GM19035 (cell line): Measurements from ENCODE around the gene PTPRT.
A peak's percentile ranks its signal among the peaks of the same experiment; 100 is the strongest.

Experiments
- ATAC-seq: cut with Tn5 transposase; IDR thresholded peaks from one replicate; pipeline ENCODE4 v1.9.1; 2021; ENCODE audit not compliant: unreplicated experiment

The PTPRT gene

DNA sequence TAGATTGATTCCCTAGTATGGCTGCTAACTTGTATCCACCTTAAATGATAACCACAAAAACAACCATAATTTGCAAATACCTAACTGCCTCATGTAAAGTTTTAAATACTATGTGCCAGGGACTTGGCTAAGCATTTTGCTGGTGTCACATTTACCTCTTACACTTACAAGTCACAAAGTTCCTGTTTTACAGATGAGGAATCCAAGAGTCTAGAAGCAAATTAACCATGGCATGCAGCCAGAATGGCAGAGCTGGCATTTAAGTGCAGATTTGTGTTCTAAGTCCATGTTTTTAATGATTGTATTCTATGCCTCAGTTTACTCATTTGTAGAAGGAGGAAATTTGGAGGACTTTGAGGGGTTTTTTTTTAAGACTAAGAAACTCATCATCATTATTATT is 696.7 kb downstream of the PTPRT start:
- no peak for ATAC-seq

DNA sequence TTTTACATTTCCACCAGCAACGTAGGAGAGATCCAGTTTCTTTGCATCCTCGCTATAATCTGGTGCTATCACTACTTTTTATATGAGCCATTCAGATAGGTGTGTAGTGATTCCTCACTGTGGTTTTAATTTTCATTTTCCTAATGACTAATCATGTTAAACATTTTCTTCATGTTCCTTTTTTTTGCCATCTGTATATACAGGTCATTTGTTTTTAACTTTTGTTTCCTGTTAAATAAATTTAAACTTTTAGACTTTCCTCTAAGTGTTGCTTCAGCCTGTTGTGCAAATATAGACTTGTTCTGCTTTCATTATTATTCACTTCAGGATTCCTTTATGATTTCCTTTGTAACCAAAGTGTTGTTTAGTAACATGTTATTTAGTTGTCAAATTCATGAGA is 697.4 kb downstream of the PTPRT start:
- no peak for ATAC-seq

DNA sequence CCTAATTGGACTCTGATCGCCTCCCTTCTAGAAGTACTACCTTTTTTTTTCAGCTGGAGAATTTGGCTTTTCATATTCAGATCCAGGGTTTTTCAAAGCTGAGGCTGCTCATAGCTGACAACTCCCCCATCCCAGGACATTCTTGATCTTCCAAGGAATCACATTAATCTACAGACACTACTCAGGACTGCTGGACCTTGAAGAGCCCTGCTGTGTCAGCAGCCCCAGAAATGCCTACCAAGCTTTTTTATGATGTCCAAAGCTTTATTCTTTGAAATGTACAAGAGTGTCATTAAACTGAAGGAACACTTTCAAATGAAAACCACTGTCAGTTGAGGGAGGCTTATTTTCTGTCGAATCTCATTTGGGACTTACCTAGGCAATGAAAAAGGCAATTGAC is 704.1 kb downstream of the PTPRT start:
- no peak for ATAC-seq

DNA sequence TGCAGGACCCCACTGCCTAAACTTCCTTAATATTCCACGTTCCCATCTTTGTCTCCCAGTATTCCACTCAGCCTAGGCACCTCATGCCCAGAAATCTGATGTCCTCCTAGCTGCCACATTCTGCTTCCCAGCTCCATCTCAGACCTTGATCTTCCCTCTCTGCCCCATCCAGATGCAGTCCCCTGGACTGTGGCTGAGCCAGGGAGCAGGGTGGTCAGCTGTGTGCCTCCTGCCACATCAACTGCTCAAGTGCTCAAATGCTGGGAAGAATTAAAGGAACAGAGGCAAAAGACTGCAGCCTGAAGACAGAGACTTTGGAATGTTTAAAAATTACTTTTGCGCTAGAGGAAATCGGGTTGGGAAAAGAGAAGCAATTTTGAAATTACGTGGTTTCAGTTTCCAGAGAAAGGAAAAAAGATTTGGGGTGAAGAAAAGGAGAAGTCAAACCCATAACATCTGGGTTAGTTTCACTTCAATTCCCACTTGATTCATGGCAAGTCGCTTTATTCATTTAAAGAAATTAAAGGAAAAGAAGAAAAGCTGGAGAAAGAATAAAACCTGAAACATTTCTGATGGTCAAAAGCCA is 704.8 kb downstream of the PTPRT start:
- no peak for ATAC-seq

DNA sequence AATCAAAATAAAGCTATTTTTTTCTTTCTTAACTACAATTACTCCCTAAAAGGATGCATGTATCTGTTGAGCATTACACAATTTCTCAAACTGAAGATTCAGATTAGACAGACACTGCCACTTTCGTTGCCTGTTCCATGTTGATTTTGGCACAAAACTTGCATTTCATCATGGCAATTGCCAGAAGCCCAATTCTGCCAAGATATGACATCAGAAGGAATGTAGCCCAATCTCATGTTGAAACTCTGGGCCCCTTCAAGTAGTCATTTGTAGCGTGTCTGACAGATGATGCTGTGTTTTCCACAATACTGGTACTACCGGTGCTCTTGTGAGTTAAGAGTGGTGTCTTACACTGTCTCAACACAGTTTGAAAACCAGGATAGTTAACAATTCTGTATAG is 705.4 kb downstream of the PTPRT start:
- ATAC-seq: no peak

DNA sequence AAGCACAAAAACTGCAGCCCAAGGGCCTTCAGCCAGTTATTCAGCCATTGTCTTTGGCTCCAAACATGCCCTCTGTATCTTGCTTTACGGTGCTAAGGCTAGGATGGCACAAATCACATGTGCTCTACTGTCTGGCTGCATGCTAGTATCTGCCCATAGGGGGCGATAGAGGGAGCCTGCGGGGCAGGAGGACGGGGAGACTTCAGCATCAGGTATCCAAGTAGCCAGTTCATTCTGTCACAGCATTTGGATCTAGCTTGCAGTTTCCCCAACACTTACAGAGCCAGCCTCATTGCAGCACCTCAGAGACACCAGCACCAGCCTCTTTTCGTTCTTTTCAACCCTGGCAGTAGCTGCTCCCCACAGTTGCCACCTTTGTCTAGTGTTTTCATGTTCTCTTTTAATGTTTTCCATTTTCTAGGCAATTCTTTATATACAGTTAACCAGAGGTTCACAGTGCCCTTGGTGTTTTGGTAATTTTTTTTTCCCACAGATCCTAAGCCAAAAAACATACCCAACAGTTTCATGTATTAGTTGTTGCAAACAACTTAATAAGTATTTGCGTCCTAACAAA is 705.9 kb downstream of the PTPRT start:
- no peak for ATAC-seq

DNA sequence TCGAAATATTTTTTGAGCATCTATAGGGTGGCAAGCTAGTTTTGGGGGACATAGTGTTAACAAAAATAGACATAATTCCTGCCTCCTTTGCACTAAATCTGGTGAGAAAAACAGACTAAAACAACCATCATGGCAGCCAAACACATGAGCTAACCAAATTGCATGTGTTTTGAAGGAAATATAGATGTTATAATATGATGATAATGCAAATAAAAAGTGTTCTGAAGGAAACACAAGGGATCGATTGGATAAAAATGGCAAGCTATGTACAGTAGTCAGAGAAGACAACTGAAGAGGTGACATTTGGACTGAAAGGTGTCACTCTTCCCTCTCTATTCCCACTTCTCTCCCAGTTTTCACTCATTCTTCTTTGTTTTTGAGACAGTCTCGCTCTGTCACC is 706.9 kb downstream of the PTPRT start:
- ATAC-seq: no peak

DNA sequence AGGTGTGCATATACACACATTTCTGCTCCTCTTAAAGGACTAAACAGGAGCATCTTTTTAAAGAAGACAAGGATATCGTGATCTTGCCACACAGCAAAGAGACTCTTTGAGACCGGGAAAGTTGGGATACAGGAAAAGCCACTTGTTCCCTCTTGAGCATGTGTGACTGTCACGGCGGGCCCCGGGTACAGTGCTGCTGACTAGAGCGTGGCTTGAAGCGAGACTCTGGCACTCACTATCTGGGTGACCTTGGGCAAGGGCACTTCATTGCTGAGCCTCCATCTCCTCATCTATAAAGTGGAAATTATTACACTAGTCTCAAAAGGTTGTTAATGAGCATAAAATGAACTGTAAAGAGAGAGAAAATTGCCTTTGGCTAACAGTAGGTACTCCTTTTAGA is 713.9 kb downstream of the PTPRT start:
- ATAC-seq: no peak

DNA sequence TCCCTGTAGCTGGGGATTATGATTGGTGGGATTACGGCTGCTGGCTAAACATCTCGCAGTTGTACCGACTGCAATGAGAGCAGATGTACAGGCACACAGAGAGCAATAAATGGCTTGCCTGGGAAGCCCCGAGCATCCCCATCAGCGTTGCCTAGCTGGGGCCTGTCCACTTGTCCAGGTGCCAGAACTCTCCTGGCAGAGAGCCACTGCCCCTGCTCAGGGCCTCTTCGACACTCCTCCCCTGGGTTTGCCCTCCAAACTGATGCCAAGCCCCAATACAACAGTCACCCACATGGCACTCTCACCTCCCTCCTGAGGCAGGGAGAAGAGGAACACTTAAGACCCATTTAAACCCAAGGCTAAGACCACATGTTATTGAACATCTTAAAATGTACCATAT is 715.1 kb downstream of the PTPRT start:
- no peak for ATAC-seq

DNA sequence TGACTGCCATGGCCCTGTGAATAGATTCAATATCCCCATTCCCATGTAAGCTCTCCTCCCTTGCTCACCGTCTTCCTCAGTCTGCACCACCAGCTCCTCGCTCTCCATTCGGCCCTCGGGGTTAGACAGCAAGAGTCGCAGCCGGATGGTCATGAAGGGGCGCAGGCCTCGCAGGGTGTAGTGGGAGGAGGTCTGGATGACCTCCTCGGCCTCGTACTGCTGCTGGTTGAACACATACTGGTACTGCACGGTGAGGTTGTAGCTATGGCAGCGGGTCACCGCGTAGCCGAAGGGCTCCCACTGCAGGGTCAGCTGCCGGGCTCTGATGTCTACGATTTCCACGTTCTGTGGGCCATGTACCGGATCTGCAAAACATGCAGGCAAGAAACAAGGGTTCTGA is 717.5 kb downstream of the PTPRT start:
- no peak for ATAC-seq

DNA sequence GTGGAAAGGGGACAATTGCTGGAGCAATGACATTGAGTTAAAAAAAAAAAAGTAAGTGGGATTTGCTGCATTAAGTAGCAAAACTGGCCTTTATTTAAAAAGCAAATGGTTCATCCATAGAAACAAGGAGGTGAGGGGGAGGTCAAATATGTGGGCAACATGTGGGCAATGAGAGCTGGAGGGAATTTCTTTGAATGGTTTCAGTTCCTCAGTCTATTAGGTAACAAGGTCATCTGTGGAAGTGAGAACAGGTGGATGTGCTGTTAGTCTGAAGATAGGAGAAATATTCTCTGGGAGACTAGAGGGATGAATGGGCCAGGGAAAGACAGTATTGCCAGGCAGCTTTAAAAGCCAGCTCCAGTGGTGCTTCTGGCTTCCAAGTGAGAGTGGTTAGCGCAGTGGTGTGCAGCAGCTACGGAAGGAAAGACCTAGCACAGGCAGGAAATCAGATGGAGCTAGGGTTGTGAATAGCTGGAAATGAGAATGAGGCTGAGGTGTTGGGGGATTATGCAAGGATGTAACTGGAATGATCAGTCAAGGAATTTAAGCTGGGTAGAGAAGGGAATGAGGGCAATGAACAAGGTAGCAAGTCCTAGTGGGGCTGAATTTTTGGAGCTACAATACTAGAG is 727.6 kb downstream of the PTPRT start:
- ATAC-seq: no peak

DNA sequence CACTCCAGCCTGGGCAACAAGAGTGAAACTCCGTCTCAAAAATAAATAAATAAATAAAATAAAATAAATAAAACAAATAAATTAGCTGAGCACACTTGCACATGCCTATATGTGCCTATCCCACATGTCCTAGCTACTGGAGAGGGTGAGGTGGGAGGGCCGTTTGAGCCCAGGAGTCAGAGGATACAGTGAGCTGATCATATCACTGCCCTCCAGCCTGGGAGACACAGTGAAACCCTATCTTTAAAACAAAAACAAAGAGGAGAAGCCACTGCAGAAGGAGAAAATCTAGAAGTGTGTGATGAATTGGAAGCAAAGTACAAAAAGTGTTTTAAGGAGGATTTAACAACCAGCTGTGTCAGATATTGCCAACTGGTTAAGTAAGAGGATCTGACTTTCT is 728.4 kb downstream of the PTPRT start:
- no peak for ATAC-seq

DNA sequence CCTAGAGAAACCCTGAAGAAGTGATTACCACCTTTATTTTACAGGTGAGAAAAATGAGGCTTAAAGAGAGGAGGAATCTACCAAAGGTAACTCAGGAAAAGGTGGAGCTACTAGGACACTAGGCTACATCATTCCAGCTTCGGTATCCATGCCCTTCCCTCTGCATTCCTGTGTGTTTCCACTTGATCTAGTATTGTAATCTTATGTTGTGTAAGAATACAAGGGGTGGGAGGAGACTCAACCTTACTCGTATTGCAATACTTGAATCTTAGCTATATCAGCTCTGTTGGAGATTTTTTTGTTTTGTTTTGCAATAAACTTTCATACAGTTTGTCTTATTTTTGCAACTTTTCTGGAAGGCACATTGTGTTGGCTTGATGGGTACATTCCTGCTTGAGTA is 742.4 kb downstream of the PTPRT start:
- no peak for ATAC-seq

DNA sequence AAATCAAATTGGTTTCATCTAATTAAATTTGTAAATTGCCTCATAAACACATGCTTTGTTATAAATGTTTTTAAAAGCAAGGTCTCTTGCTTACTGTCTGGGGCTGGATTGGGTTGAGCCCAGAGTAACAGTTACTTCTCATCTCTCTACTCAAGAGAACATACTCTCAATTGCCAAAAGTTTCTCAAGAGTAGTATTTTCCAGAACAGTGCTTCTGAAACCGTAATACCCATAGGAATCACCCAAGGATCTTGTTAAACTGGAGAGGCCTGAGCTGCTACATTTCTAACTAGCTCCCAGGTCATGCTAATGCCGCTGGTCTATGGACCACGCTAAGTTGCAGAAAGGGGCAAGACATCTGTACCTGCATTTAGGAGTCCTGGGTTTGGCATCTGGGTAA is 744.9 kb downstream of the PTPRT start:
- no peak for ATAC-seq

DNA sequence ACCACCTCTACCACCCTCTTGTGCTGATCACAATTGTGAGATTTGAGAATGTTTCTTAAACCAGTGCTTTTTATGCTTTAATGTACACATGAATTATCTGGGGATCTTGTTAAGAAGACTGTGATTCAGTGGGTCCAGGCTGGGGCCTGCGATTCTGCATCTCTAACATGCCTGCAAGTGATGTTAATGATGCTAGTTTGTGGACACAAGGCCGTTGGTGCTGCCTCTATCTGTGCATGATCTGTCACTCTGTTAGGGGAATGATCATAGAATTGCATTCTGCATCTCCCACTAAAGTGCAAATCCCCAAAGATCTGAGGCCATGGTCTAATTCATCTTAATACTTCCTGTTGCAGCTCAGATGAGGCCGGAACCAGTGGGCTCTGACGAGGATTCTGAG is 746.5 kb downstream of the PTPRT start:
- no peak for ATAC-seq

DNA sequence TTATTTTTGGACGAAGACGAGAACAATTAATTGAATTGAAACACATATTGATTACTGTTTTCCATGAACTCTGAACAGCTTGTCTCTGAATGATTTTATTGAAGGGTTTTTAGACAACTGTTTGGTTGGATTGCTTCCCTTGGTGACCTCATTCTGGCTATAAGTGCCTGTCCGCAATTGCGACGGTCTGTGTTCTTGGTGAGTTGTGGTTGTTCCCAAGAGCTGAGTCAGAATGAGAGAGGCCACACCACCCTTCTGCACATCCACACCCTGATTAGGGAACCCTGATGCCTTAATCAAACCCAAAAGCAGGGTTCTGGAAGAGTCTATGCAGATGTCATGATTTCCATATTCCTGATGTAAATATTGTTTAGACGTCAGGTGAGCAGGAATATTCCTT is 747.0 kb downstream of the PTPRT start:
- ATAC-seq: no peak

DNA sequence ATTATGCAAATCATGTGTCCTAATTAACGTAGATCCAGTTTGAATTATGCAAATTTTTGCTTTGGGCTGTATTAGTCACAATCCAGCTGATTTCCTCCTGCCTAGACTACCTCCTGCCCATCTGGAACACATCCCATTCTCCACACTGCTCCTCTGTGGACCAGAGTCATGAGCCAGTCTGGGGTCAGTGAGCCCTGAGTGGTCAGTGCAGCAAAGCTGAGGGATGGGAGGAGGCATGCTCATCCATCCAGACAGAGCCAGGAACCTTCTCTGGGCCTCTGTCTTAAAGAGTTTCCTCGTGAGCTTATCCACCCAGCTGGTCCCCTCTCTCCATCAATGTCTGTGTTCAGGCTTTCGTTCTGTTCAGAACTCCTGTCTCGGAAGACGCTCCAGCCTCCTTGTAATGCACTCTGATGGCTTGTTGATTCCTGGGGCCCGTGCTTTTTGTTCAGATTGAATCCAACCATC is 747.8 kb downstream of the PTPRT start:
- ATAC-seq: no peak

DNA sequence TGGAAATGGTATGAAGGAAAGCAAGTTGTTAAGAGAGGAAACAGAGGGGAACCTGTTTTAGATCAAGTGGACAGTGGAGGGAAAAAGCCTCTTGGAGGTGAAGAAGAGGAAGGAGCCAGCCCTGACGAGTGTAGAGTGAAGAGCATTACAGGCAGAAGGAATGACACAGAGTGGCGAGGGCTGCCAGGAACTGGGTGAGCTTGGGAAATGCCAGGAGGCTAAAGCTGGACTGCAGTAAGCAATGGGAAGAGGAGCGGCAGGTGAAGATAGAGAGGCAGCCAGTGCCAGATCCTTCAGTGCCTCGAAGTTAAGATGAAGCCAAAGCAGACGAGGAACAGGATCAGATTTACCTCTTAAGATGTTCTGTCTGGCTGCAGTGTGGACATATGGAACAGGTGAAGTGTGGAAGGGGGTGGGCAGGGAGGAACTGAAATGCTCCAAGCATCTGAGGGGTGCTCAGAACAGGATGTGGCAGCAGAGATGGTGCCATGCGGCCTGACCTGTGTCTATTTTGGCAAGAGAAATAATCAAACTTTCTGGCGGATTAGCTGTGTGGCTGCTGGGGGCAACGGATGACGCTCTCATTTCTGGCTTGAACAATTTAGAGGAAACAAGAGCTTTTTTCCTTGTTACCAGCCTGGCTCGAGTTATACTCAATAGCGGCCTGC is 748.4 kb downstream of the PTPRT start:
- no peak for ATAC-seq

DNA sequence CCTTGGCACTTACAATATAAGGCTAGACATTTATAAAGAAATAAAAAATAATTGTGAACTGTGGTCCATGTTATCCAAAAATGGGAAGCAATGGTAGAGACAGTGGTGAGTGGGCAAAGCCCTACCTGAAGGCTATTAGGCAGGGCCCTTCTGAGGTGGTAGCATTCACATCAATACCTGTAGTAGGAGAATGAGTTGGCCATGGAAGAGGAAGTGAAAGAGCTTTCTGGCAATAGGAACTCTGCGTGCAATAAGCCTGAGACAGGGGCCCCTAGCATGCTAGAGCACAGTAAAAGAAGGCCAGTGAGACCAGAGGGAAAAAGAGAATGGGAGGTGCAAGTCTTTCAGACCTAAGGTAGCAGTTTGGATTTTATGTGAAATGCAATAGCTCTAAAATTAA is 754.5 kb downstream of the PTPRT start:
- ATAC-seq: peak; percentile 67

DNA sequence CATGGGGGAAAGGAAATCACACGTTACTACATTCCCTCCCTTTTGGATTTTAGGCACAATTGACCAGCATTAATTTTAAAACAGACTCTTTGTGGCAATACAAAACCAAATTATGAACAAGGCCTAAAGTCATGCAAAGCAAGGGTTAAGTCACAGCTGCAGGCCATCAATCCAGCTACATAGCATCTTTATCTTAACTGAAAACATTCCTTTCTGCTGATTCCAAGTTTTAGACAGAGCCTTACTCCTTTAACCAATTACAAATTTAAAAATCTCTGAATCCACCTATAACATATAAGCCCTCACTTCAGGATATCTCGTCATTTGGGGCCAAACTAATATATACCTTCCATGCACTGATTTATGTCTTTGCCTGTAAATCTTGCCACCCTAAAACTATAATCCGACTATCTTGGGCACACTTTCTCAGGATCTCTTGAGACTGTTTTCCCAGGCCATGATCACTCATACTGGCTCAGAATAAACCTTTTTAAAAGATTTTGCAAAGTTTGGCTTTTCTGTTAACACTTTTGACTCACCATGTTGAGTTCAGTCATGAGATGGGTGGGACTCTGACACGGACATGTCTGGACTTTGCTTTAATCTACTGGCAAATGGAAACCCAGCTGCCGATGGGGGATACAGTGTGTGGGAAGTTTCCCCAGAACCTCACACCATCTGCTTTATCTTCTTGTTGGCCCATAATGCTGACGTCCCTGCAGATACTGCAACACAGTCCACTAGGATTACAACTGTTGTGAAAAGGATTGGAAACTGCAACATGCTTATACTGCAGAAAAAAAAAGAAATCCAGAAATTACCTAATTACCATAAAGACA is 757.0 kb downstream of the PTPRT start:
- no peak for ATAC-seq

DNA sequence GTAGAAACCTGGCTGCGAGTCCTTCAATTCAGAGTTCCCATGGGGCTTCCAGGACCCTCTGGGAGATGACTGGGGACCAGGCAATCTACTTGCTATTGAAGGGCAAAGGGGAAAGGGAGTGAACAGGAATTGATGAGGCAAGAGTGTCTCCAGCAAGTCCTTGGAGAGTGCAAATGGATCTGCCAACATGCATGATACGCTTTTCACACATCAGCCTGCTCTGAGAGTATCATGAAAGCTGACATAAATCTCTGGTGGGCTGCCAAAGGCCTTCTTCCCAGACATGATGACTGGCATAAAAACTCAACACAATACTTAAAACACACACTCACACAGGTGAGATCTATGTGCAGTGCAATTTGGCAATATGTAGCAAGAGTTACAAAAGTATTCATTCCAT is 759.1 kb downstream of the PTPRT start:
- no peak for ATAC-seq
